HG03196 (cell line): ENCODE data around the gene NADK2.
A peak's percentile ranks its signal among the peaks of the same experiment; 100 is the strongest.

Experiments
- ATAC-seq: cut with Tn5 transposase; IDR thresholded peaks from one replicate; pipeline ENCODE4 v1.9.1; 2021; ENCODE audit not compliant: unreplicated experiment

The NADK2 gene

GRCh38 chr5:36168737-36169136 lies 73.0 kb downstream of the NADK2 start:
- ATAC-seq: no peak

- ATAC-seq: no peak
Measured at GRCh38 chr5:36164461-36164860, 77.3 kb downstream of the NADK2 start.

DNA sequence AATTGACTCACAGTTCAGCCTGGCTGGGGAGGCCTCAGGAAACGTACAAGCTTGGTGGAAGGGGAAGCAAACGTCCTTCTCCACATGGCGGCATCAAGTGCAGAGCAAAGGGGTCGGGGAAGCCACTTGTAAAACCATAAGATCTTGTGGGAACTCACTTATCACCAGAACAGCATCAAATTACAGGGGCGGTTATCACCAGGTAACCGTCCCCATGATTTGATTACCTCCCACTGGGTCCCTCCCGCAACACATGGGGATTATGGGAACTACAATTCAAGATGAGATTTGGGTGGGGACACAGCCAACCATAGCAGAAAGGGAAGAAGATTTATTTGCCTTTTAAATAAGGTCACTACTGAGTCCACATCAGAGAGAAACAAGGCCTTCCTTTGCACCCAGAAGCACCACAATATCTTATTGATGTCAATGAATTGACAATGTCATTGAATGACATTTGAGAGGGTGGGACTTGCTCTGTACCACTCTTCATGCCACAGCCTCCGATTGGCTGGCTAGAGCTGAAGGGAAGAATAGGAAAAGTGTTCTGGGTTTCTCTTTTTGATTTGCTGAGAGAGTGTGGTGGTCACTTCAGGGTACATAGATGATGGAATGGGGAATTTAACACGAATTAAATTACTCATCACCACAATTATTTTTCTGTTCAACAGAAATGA lies 78.8 kb downstream of the NADK2 start:
- no peak for ATAC-seq

DNA sequence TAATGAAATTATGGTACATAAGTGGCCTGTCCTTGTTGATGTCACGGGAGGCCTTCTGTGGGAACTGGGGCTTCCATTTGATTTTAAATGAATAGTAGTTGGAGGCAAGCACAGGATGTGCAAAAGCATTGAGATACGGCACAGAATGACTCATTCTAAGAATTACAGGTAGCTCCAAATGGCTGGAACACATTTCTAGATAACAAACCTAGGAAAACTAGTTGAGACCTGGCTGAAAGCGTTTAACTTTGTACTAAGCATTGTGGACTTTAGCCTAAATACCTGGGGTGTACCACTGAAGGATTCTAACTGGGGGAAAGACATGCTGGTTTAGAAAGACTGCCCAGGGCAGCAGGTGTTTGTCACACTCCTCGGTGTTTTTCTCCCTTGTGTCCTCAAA lies 80.4 kb downstream of the NADK2 start:
- no peak for ATAC-seq

DNA sequence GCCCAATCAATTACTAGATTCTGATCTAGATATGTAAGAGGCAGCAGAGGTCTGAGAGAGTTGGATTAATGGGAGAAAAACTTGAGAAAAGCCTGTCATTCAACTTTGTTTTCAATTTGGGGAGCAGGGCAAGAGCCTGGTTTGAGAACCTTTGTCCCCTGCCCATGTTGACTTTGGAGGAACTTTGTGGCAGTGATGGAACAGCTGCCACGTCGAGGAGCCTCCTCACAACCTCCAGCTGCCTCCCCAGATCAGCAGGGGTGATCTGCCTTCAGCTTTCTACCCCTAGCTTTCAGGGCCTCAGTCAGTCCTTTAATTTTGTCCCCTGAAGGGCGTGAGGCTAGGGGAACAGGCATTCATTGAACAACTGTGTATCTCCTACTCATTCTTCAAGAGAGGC lies 81.1 kb downstream of the NADK2 start:
- no peak for ATAC-seq

- no peak for ATAC-seq
Measured at GRCh38 chr5:36158144-36158543, 83.6 kb downstream of the NADK2 start.

DNA sequence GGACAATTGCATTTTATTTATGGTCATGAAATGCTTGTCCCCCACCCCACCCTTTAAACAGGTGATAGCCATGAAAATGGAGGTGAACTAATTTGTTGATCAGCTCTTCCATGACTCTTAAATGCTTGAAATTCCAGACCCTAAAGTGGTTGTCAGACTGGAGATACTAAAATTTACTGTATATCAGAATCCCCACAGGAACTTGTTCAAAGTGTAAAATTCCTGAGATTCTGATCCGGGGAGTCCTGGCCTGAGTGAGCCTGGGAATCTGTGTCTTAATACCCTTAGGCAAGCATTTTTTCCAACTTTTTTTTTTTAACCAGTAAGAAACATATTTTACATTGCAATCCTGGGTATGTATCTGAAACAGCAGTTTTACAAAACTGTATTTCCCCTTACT lies 85.1 kb downstream of the NADK2 start:
- ATAC-seq: no peak

- no peak for ATAC-seq
Measured at GRCh38 chr5:36156121-36156601, 85.6 kb downstream of the NADK2 start.

- ATAC-seq: no peak
Measured at GRCh38 chr5:36155291-36155690, 86.4 kb downstream of the NADK2 start.

DNA sequence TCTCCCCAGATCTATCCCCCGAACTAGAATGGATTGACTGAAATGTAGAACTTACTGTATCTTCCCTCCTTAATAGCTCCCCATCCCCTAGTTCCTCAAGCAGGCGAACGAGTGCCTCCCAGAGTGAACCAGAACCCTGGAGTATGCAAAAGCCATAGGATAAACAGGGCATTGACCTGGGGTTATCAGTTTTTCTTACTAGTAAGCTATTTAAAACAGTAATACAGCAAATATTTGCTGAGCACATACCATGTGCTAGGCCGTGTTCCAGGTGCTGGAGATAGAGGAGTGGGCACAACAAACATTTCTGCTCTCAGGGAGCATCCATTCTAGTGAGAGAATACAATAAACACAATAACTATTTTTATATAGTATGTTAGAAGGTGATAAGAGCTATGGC lies 88.0 kb downstream of the NADK2 start:
- no peak for ATAC-seq

GRCh38 chr5:36153298-36153677 lies 88.4 kb downstream of the NADK2 start:
- ATAC-seq: no peak

- no peak for ATAC-seq
Measured at GRCh38 chr5:36152324-36153297, 89.1 kb downstream of the NADK2 start.

GRCh38 chr5:36151434-36152323 lies 90.0 kb downstream of the NADK2 start, which contains the start of the genes LMBRD2 and SKP2:
TSS of gene LMBRD2 (minus strand) at chr5:36151887. CDS start at chr5:36143349, 8,538 bp downstream.
TSS of gene SKP2 (plus strand) at chr5:36152111. CDS start at chr5:36152263, 152 bp downstream.
- ATAC-seq: peak; percentile 99

- peak; percentile 20 for ATAC-seq
Measured at GRCh38 chr5:36150676-36151433, 90.9 kb downstream of the NADK2 start.

DNA sequence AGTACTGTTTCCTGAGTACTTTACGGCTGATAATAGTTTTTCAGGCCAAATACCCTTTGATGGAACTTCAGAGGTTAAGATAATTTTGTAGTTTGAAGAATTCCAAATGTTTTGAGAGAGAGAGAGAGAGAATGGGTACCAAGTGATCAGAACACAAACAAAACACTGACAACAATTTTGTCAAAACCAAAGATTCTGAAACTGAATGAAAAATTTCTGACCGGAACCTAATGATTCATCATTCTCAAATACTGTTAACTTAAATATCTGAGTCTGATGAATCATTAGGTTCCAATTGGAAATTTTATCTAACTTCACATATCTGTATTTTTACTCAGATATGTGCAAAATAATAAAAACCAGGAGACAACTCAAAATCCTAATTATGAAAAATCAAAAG lies 94.0 kb downstream of the NADK2 start:
- ATAC-seq: no peak

- ATAC-seq: no peak
Measured at GRCh38 chr5:36146390-36146789, 95.3 kb downstream of the NADK2 start.

DNA sequence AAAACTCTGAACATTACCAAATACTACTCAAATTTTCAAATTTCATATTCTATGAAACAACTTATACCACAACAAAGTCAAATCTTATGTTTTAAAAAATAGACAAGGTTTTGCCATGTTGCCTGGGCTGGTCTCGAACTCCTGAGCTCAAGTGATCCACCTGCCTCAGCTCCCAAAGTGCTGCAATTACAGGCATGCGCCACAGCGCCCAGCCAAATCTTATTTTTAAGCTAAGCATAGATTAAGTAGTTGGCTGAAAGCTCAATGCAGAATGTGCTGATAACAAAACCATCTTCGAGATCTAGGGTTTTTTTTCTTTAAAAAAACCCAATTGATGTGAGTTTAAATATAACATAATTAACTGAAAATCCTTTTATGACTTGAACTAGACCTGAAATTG lies 96.4 kb downstream of the NADK2 start:
- ATAC-seq: no peak
